ENCODE data around the gene ARMH3.

ARMH3 gene

GRCh38 chr10:101839002-101839401 is 217.0 kb downstream of the ARMH3 start:
- no peak overlapping the region for H4K91ac ChIP-seq (ENCODE audit: low read depth, low read length)
- H3K23ac ChIP-seq (ENCODE audit: low read length) = no peak overlapping the region
- H2BK120ac ChIP-seq (ENCODE audit: insufficient read depth, low read length, poor library complexity) = no peak overlapping the region
- H3K79me1 ChIP-seq (ENCODE audit: low read length) = no peaks in the 10 kb centered on the region
- no peak overlapping the region for H3K18ac ChIP-seq (ENCODE audit: low read length)
- no peak overlapping the region for H2AK5ac ChIP-seq (ENCODE audit: low read length)
- no peak overlapping the region for H3K4me3 ChIP-seq (ENCODE audit: low read depth, low read length)
- no peak overlapping the region for H2BK12ac ChIP-seq (ENCODE audit: low read length)
- no peaks in the 10 kb centered on the region for H3K36me3 ChIP-seq (ENCODE audit: control insufficient read depth in 1 of 2, insufficient read depth in 2 of 2, low read length in 2 of 2)
- H3K4me2 ChIP-seq (ENCODE audit: low read length) = no peak overlapping the region
- H3K9ac ChIP-seq (ENCODE audit: low read length) = no peak overlapping the region
- no peak overlapping the region for H2AFZ ChIP-seq (ENCODE audit: insufficient read depth, low read length, poor library complexity)
- no peak overlapping the region for H3K4ac ChIP-seq (ENCODE audit: low read depth, low read length)
- H3K79me2 ChIP-seq (ENCODE audit: control insufficient read depth, insufficient read depth, low read length, poor library complexity) = no peaks in the 10 kb centered on the region
- H4K8ac ChIP-seq (ENCODE audit: low read depth, low read length) = no peak overlapping the region
- no CpG with 5 or more reads among the region's 1 CpG for WGBS (ENCODE audit: extremely low coverage, insufficient coverage, insufficient read length)
- peaks cover 6% of the 10 kb centered on the region for H3K27me3 ChIP-seq (ENCODE audit: insufficient read depth, low read length)
- no peak overlapping the region for H2BK5ac ChIP-seq (ENCODE audit: low read depth, low read length, poor library complexity)
- peaks cover 3% of the 10 kb centered on the region for H3K9me3 ChIP-seq (ENCODE audit: insufficient read depth, low read depth, low read length)
- no peak overlapping the region for H3K14ac ChIP-seq (ENCODE audit: low read length)
- no peak overlapping the region for H3K27ac ChIP-seq (ENCODE audit: low read depth, low read length)
- DNase-seq = no peak
- no peak overlapping the region for H4K12ac ChIP-seq (ENCODE audit: low read depth, low read length)
- H3K4me1 ChIP-seq (ENCODE audit: control insufficient read depth in 1 of 2, insufficient read depth in 2 of 2, low read length in 2 of 2) = peaks cover 3 to 6% of the 10 kb centered on the region in 2 experiments

GRCh38 chr10:101838416-101838970 is 217.5 kb downstream of the ARMH3 start:
- no CpG with 5 or more reads among the region's 6 CpGs for WGBS (ENCODE audit: extremely low coverage, insufficient coverage, insufficient read length)
- H3K18ac ChIP-seq (ENCODE audit: low read length) = no peak overlapping the region
- H4K8ac ChIP-seq (ENCODE audit: low read depth, low read length) = no peak overlapping the region
- H3K27me3 ChIP-seq (ENCODE audit: insufficient read depth, low read length) = peaks cover 6% of the 10 kb centered on the region
- no peak overlapping the region for H3K4me2 ChIP-seq (ENCODE audit: low read length)
- H3K36me3 ChIP-seq (ENCODE audit: control insufficient read depth in 1 of 2, insufficient read depth in 2 of 2, low read length in 2 of 2) = no peaks in the 10 kb centered on the region
- no peaks in the 10 kb centered on the region for H3K79me2 ChIP-seq (ENCODE audit: control insufficient read depth, insufficient read depth, low read length, poor library complexity)
- no peak overlapping the region for H3K27ac ChIP-seq (ENCODE audit: low read depth, low read length)
- H2BK12ac ChIP-seq (ENCODE audit: low read length) = no peak overlapping the region
- no peak overlapping the region for H3K23ac ChIP-seq (ENCODE audit: low read length)
- no peaks in the 10 kb centered on the region for H3K79me1 ChIP-seq (ENCODE audit: low read length)
- no peak overlapping the region for H3K4me3 ChIP-seq (ENCODE audit: low read depth, low read length)
- no peak overlapping the region for H3K9ac ChIP-seq (ENCODE audit: low read length)
- H3K14ac ChIP-seq (ENCODE audit: low read length) = no peak overlapping the region
- H2BK120ac ChIP-seq (ENCODE audit: insufficient read depth, low read length, poor library complexity) = no peak overlapping the region
- H3K4me1 ChIP-seq (ENCODE audit: control insufficient read depth in 1 of 2, insufficient read depth in 2 of 2, low read length in 2 of 2) = peaks cover 3 to 4% of the 10 kb centered on the region in 2 experiments
- H2AK5ac ChIP-seq (ENCODE audit: low read length) = no peak overlapping the region
- H4K12ac ChIP-seq (ENCODE audit: low read depth, low read length) = no peak overlapping the region
- no peak overlapping the region for H2BK5ac ChIP-seq (ENCODE audit: low read depth, low read length, poor library complexity)
- H3K4ac ChIP-seq (ENCODE audit: low read depth, low read length) = no peak overlapping the region
- no peak overlapping the region for H2AFZ ChIP-seq (ENCODE audit: insufficient read depth, low read length, poor library complexity)
- H3K9me3 ChIP-seq (ENCODE audit: insufficient read depth, low read depth, low read length) = peaks cover 3% of the 10 kb centered on the region
- no peak overlapping the region for H4K91ac ChIP-seq (ENCODE audit: low read depth, low read length)
- no peak for DNase-seq

GRCh38 chr10:101837748-101838147 is 218.2 kb downstream of the ARMH3 start:
- Histone ChIP-seq H3K36me3 (ENCODE audit: control insufficient read depth in 1 of 2, insufficient read depth in 2 of 2, low read length in 2 of 2) (no peaks in the 10 kb centered on the region), H3K4me3 (ENCODE audit: low read depth, low read length) (no peak overlapping the region), H2AFZ (ENCODE audit: insufficient read depth, low read length, poor library complexity) (no peak overlapping the region)

GRCh38 chr10:101835362-101835761 is 220.6 kb downstream of the ARMH3 start:
- no peaks in the 10 kb centered on the region for H3K36me3 ChIP-seq (ENCODE audit: control insufficient read depth in 1 of 2, insufficient read depth in 2 of 2, low read length in 2 of 2)
- H3K18ac ChIP-seq (ENCODE audit: low read length) = no peak overlapping the region
- no peak overlapping the region for H4K91ac ChIP-seq (ENCODE audit: low read depth, low read length)
- H3K9me3 ChIP-seq (ENCODE audit: insufficient read depth, low read depth, low read length) = peaks cover 6% of the 10 kb centered on the region
- H4K8ac ChIP-seq (ENCODE audit: low read depth, low read length) = no peak overlapping the region
- no peak overlapping the region for H2BK12ac ChIP-seq (ENCODE audit: low read length)
- H3K27me3 ChIP-seq (ENCODE audit: insufficient read depth, low read length) = no peaks in the 10 kb centered on the region
- no peak overlapping the region for H3K27ac ChIP-seq (ENCODE audit: low read depth, low read length)
- no peak for DNase-seq
- peaks cover 2% of the 10 kb centered on the region for H3K79me1 ChIP-seq (ENCODE audit: low read length)
- no peak overlapping the region for H3K23ac ChIP-seq (ENCODE audit: low read length)
- no peak overlapping the region for H2AFZ ChIP-seq (ENCODE audit: insufficient read depth, low read length, poor library complexity)
- no peak overlapping the region for H3K4me3 ChIP-seq (ENCODE audit: low read depth, low read length)
- H2BK120ac ChIP-seq (ENCODE audit: insufficient read depth, low read length, poor library complexity) = no peak overlapping the region
- H2AK5ac ChIP-seq (ENCODE audit: low read length) = no peak overlapping the region
- H3K79me2 ChIP-seq (ENCODE audit: control insufficient read depth, insufficient read depth, low read length, poor library complexity) = no peaks in the 10 kb centered on the region
- no peak overlapping the region for H3K14ac ChIP-seq (ENCODE audit: low read length)
- peaks cover 6 to 10% of the 10 kb centered on the region in 2 experiments for H3K4me1 ChIP-seq (ENCODE audit: control insufficient read depth in 1 of 2, insufficient read depth in 2 of 2, low read length in 2 of 2)
- H3K4ac ChIP-seq (ENCODE audit: low read depth, low read length) = no peak overlapping the region
- WGBS (ENCODE audit: extremely low coverage, insufficient coverage, insufficient read length) = no CpG with 5 or more reads among the region's 4 CpGs
- no peak overlapping the region for H3K4me2 ChIP-seq (ENCODE audit: low read length)
- no peak overlapping the region for H2BK5ac ChIP-seq (ENCODE audit: low read depth, low read length, poor library complexity)
- H4K12ac ChIP-seq (ENCODE audit: low read depth, low read length) = no peak overlapping the region
- H3K9ac ChIP-seq (ENCODE audit: low read length) = no peak overlapping the region

More at GRCh38 chr10:101837748-101838147, 218.2 kb downstream of the ARMH3 start:
- Histone ChIP-seq H2BK5ac (ENCODE audit: low read depth, low read length, poor library complexity) (no peak overlapping the region), H3K27ac (ENCODE audit: low read depth, low read length) (no peak overlapping the region), H3K9me3 (ENCODE audit: insufficient read depth, low read depth, low read length) (peaks cover 3% of the 10 kb centered on the region), H3K9ac (ENCODE audit: low read length) (no peak overlapping the region), H2AK5ac (ENCODE audit: low read length) (no peak overlapping the region), H4K8ac (ENCODE audit: low read depth, low read length) (no peak overlapping the region), H3K4me2 (ENCODE audit: low read length) (no peak overlapping the region), H3K79me2 (ENCODE audit: control insufficient read depth, insufficient read depth, low read length, poor library complexity) (no peaks in the 10 kb centered on the region), H3K18ac (ENCODE audit: low read length) (no peak overlapping the region), H3K79me1 (ENCODE audit: low read length) (no peaks in the 10 kb centered on the region), H4K91ac (ENCODE audit: low read depth, low read length) (no peak overlapping the region), H2BK12ac (ENCODE audit: low read length) (no peak overlapping the region), H3K14ac (ENCODE audit: low read length) (no peak overlapping the region), H4K12ac (ENCODE audit: low read depth, low read length) (no peak overlapping the region), H3K4me1 (ENCODE audit: control insufficient read depth in 1 of 2, insufficient read depth in 2 of 2, low read length in 2 of 2) (peaks cover 3 to 4% of the 10 kb centered on the region in 2 experiments), H3K4ac (ENCODE audit: low read depth, low read length) (no peak overlapping the region), H3K23ac (ENCODE audit: low read length) (no peak overlapping the region), H2BK120ac (ENCODE audit: insufficient read depth, low read length, poor library complexity) (no peak overlapping the region), H3K27me3 (ENCODE audit: insufficient read depth, low read length) (peaks cover 2% of the 10 kb centered on the region)
- no CpG with 5 or more reads among the region's 2 CpGs for WGBS (ENCODE audit: extremely low coverage, insufficient coverage, insufficient read length)
- no peak for DNase-seq

Data from trophoblast cell (in vitro differentiated cells and primary cell).